Hematopoietic multipotent progenitor cell treated with erythropoietin and hydrocortisone succinate and interleukin-3 and kit ligand, for 17 days (in vitro differentiated cells): ENCODE results near the gene B4GALNT3.
"Not testable (repeated sequence)": the region's sequence is repeated elsewhere in the genome, so short reads cannot be mapped to it uniquely, and the experiment has no call there.

Experiments
- DNase-seq: peaks from one replicate; pipeline ENCODE4 v3.0.0-alpha.2; 2015; ENCODE audit warnings: low spot score

The B4GALNT3 gene

GRCh38 chr12:459430-460258, at the start of gene B4GALNT3:
Gene B4GALNT3, plus strand, starts transcription at chr12:459939. Its CDS starts 438 bp downstream, at chr12:460377.
- no peak for DNase-seq

- DNase-seq: no peak
Observed at GRCh38 chr12:414859-415258, 44.9 kb upstream of the B4GALNT3 start.

GRCh38 chr12:418432-418831, 41.3 kb upstream of the B4GALNT3 start:
- no peak for DNase-seq

- DNase-seq: no peak
Observed at GRCh38 chr12:422526-422925, 37.2 kb upstream of the B4GALNT3 start.

DNA sequence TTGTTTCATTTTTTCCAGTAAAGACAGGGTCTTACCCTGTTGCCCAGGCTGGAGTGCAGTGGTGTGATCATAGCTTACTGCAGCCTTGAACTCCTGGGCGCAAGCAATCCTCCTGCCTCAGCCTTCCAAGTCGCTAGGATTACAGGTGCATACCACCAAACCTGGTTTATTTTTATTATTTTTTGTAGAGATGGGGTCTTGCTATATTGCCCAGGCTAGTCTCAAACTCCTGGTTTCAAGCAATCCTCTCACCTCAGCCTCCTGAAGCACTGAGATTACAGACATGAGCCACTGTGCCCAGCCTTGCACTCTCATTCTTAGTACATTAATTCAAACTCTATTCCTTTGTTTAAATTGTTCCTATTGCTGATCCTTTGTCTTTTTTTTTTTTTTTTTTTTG, 24.0 kb upstream of the B4GALNT3 start:
- DNase-seq: not testable (repeated sequence)

DNA sequence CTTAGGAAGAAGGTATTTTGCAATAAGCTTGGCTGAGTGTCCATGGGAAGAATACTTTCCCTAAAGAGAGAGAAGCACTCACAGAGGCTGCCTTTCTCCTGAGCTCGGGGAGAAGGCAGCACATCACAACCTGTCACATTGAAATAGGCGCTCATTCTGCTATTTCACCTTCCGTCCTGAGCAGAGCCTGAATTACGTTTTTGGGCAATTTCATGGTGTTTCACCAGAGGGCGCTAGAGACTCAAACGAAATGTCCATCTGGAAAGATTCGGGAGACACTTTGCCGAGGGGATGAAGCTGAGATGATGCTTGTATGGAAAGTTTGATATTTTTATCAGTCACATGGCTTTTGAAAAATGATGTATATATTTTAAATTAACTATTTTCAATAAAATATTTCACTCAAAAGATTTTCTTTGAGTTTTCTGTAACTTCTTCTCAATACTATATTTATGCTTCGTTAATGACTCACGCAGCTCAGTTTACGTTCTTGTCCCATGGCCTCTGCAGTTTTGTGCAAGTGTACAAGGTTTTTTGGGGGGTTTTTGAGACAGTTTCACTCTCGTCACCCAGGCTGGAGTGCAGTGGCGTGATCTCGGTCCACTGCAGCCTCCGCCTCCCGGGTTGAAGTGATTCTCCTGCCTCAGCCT, 17.4 kb upstream of the B4GALNT3 start:
- DNase-seq: peak; percentile 74

- no peak for DNase-seq
Observed at GRCh38 chr12:447141-447540, 12.6 kb upstream of the B4GALNT3 start.

DNA sequence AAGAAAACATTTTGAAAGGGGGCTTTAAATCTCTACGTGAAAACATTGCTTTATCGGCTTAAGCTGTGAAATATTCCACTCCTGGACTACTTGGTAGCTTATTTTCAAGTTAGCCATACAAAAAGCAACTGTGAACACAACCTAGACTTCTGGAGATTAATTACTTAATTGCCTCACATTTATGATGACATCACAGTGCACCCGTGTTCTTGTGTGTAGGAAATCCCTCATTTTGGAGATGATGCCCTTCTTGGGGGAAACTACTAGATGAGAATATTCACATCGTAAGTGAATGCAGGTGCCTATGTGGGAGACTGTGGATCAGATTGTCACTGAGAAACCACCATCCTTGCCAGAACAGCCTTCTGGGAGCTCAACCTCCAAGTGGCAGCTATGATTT, 10.5 kb upstream of the B4GALNT3 start:
- DNase-seq: no peak

DNA sequence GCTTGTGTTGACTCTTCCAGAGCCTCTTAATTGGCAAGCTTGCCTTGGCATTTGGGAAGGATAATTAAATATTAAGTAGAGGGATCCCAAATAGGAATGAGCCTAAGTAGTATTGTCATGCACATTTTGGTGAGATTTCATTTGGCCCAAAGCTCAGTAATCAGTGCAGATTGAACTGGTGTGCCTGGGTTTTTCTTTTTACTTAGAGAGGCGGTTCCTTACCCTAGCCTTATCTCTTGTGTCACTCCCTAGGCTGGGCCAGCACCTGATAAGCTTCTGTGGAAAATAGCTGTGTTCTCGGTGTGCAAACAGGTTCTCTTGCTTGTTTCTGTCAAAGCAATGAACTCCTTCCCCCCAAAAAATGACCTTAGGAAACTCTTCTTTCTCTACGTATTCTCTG, 9.3 kb upstream of the B4GALNT3 start:
- no peak for DNase-seq

- DNase-seq: no peak
Observed at GRCh38 chr12:452667-453210, 7.0 kb upstream of the B4GALNT3 start.

GRCh38 chr12:454833-455232, 4.9 kb upstream of the B4GALNT3 start:
- no peak for DNase-seq

DNA sequence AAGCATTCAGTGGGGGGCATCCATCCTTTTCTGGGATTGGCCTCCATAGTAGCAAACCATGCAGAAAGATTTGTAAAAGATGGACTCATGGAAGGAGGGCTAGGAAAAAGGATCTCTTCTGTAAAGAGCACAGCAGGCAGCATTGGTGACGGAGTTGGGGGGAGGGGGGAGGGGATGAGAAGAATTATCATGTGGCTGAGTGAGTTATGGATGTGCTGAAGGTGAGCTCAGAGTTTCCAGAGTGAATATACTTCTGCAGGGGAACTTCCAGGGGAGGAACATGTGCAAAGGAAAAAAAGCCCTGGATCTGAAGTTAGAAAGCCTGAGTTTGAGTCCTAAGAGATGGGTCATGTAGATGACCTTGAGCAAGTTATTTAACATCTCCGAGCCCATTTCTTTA, 3.9 kb upstream of the B4GALNT3 start:
- DNase-seq: no peak

GRCh38 chr12:457676-458075, 2.1 kb upstream of the B4GALNT3 start:
- DNase-seq: no peak

- no peak for DNase-seq
Observed at GRCh38 chr12:459050-459429, 699 bp upstream of the B4GALNT3 start.

- DNase-seq: no peak
Observed at GRCh38 chr12:460261-461230, 807 bp downstream of the B4GALNT3 start.

DNA sequence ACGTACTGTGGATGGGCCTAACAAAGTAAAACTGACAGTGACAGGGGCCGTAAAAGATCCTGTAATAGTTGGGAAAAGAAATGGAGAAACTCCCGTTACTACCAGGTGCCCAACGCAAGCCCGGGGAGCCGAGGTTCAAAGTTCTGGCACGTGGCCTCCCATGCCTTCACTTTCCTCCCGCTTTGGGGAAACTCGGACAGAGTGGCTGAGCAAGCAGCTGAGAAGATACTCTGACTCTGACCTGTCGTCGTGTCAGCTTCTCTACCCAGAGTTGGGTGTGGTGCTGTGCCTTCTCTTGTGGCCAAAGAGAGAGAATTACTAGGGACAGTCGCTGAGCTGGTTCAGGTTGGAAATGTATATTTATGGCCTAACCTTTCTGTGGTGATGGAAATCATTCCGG, 1.7 kb downstream of the B4GALNT3 start:
- DNase-seq: no peak

DNA sequence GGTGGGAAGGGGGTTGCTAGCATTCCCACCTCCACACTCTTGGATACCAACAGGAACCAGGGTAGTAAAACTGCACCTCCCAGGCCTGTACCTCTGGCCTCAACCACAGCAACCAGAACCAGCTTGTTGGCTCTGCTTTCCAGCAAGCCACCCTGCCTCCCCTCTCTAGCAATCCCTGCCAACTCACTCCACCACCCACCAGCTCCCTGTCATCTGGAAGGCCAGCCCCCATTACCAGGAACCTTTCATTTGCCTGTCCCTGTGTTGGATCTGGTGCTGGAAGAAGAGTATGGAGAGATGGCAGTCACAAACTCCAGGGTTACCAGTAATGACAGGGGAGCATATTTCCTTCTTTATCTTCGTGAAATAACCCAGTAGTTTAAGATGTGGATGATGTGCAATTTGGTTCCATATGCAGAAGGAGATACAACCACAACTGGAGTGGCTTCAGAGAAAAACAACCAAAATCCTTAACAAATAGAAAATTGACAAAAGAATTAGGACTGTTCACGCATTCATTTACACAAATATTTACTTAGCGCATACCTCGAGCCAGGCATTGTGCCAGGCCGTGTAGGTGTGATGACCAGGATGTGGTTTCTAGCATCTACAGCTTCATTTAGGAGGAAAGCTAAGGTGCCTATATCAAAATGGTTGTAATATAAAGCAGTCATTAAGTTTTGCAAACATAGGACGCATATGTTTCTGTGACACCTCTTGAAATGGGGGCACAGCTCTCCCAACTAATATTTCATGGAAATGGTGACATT, 3.4 kb downstream of the B4GALNT3 start:
- DNase-seq: no peak

DNA sequence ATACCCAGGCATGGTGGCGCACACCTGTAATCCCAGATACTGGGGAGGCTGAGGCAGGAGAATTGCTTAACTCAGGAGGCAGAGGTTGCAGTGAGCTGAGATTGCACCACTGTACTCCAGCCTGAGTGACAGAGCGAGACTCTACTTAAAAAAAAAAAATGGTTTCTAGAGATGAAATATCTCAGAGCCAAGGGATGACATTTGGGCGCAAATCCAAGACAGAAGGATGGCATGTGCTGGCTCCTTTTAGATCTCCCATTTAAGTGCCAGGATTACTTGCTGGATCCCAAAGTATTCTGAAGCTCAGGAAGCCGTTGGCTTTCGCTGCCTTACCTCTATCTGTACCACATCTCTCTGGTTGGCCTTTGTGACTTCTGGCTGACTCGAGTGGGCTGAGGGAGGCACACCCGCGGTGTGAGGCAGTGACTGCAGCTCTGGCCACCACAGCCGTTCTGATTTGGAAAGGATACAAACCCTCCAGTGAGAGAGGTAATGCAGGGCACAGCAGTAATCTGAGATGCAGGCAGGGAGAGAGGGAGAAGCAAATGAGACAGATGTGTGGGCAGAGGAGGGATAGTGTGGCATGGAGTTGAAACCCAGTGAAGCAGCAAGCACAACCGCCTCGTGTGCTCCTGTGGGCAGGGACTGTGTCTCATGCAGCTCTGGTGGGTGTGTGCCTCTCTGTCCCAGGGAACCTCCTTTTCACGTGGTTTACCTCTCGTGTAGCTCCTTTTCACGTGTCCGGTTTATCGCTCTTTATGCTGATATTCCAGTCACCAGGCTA, 4.9 kb downstream of the B4GALNT3 start:
- no peak for DNase-seq

DNA sequence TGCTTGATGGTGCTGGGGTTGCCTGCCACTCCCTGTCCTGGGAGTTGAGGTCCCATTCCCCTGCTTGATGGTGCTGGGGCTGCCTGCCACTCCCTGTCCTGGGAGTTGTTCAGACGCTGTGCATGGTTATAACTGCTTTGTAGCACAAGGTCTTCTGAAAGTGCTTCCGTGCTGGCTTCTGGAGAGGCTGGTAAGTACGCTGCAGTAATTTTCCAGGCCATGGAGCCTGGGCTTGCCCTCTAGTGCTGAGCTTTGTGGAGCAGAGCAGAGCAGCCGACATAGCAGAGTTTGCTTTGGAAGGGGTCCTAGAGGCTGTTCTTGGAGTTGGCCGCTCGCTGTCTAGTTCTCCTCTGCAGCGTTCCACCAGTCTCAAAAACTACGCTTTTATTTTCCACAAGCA, 6.3 kb downstream of the B4GALNT3 start:
- DNase-seq: no peak

DNA sequence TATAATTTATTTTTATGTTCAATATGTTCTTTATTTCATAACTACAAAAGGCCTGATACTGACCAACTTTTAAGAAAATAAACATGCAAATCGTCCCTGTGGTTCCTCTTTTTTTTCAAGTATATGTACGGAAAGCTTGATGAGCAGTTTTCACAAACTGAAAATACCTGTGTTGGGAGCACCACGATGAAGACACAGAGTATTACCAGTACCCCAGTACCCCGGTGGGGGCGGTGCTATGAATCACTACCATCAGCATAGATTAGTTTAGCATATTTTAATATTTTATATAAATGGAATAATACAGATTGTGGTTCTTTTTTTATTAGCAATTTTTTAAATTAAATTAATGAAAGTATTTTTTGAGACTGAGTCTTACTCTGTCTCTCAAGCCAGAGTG, 7.0 kb downstream of the B4GALNT3 start:
- DNase-seq: no peak

DNA sequence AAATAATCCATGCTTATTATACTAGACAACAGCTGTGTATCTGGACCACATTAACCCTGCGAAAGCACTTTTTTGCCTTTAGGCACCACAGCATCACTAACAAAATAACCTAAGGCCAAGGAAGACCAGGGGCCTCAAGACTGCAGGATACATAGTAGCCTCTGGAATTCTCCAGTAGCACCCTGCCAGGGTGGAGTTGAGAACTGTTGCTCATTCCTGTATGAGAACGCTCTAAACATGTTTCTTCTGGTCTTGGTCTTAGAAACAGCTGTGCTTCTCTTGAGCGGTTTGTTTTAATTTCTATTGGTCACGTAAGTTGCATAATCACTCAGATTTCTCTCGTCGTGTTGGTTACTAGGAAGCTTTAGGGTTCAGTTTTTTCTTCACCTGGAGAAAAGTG, 7.9 kb downstream of the B4GALNT3 start:
- no peak for DNase-seq
